ENCODE measurements around the gene RDH8.
A peak's percentile ranks its signal among the peaks of the same experiment; 100 is the strongest.
"Not testable (repeated sequence)": the region's sequence is repeated elsewhere in the genome, so short reads cannot be mapped to it uniquely, and the experiment has no call there.

RDH8 gene

DNA sequence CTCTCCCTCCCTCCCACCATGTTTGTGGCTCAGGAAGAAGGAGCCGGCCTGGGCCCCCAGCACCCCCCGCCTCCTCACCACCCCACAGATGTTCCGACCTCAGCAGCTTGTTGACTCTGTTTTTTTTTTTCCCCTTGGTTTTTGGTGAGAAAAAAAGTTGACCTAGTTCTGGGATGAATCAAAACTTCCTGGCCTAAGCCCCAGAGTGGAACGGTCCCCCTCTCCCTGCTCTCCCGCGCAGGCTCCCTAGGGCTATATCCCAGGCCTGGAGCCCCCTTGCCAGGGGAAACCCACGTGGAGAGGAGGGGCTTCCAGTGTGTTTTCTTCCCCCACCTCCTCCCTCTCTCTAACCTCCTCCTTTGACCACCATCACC lies 7.0 kb upstream of the RDH8 start:
- DNase-seq, result peak; percentile 17 to 29

DNA sequence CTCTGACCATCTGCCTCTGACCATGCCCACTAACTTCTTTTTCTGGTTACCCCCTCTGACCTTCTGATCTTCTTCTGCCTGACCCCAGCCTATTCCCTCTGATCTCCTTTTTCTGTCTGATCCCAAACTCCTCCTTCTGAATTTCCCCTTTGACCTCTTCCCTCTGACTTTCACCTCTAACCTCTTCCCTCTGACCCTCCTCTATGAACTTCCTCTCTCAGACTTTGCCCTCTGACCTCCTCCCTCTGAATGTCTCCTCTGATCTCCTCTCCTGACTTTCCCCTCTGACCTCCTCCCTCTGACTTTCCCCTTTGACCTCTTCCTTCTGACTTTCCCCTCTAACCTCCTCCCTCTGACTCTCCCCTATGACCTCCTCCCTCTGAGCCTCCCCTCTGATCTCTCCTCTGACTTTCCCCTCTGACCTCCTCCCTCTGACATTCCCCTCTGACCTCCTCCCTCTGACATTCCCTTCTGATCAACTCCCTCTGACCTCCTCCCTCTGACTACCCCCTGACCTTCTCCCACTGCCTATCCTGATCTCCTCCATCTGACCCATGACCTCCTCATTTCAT lies 6.4 kb upstream of the RDH8 start:
- no peak for DNase-seq

GRCh38 chr19:10007371-10008183 lies 5.7 kb upstream of the RDH8 start:
- no peak for DNase-seq

DNA sequence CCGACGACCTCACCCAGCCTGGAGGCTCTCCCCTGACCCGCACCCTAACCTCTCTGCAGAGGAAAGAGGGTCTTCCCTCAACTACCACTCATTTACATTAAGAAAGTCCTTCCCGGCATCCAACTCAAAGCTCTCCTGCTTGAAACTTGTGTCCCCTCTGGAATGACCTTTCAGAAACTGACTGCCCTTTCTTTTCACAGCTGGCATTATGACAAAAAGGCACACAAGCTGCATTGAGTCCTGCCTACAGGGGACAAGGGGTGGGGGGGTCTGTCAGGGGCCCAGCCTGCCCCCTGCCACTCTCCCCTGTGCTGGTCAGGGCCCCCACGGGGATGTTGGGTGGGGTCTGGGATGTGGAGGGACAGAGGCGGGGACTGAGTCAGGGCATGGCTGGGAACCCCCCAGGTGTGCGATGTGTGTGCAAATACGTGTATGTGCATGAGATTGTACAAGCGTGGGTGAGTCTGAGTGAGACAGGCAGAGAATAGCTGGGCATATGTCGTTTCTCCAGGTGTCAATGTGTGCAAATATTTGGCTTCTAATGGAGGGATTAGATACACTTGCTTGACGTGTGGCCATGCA lies 5.0 kb upstream of the RDH8 start:
- DNase-seq, result no peak

DNA sequence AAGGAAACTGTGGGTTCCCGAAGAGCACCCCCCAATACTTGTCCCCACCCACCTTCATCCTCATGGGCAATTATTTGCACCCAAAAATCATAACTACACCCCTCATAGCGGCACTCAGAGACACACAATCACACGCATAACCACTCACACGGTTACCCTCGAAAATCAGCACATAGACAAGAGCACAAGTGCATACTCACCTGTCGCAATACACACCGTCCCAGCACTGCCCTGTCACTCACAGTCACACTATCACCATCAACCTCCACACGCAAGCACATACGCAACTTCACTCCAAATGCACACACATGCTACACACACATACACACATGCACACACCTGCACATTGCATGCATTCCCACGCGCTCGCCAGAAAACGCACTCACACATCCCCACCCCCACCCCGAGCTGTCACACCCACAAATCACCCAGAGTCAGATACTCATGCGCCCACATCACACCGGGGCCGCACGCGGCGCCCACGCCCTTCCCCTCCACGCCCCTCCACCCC lies 3.5 kb upstream of the RDH8 start:
- no peak for DNase-seq

- no peak for DNase-seq
These were observed 3.0 kb upstream of the RDH8 start, which contains the start of gene COL5A3 for GRCh38 chr19:10010247-10010691. TSS of gene COL5A3 (minus strand) at chr19:10010504. CDS start at chr19:10010385, 119 bp downstream.

- no peak for DNase-seq
These were observed 2.3 kb upstream of the RDH8 start for GRCh38 chr19:10010939-10011338.

DNA sequence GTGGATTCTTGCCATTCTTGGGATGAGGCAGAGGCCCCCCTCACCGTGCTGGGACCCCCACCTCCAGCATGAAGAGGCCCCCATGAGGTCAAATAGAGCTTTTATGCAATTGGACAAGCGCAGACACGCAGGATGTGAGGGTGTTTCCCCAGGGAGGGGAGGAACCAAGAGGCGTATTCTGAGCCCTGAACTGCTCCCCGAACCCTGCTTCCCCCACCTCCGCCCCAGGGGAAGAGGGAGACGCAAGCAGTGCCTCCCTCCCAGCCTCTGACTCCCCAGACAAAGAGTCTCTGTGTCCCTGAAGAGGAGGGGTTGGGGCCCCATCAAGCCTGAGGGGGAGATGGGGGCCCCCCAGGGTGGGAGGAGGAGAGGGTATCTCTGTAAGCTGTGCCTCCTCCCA lies 1.3 kb upstream of the RDH8 start:
- DNase-seq, result no peak

- no peak for DNase-seq
These were observed 743 bp downstream of the RDH8 start for GRCh38 chr19:10013834-10014618.

- no peak for DNase-seq
These were observed 5.0 kb downstream of the RDH8 start for GRCh38 chr19:10018263-10018662.

GRCh38 chr19:10018786-10019185 lies 5.5 kb downstream of the RDH8 start:
- no peak for DNase-seq

DNA sequence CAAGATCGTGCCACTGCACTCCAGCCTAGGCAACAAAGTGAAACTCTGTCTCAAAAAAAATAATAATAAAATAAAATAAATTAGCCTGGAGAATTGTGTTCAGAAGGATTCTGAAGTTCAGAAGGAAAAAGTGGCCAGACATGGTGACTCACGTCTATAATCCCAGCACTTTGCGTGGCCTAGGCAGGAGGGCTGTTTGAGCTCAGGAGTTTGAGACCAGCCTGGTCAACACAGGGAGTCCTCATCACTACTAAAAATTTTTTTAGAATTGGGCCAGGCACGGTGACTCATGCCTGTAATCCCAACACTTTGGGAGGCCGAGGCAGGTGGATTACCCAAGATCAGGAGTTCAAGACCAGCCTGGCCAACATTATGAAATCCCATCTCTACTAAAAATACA lies 6.0 kb downstream of the RDH8 start:
- no peak for DNase-seq

DNA sequence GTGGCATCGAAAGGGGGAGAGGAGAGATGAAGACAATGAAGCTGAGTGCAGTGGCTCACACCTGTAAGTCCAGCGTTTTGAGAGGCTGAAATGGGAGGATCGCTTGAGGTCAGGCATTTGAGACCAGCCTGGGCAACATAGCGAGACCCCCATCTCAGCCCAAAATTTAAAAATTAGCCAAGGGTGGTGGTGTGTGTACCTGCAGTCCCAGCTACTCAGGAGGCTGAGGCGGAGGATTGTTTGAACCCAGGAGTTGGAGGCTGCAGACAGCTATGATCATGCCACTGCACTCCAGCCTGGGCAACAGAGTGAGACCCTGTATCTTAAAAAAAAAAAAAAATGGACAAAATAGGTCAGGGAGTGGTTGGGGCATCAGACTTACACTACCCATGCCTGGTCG lies 7.6 kb downstream of the RDH8 start:
- DNase-seq, result no peak

- DNase-seq, result no peak
These were observed 8.2 kb downstream of the RDH8 start for GRCh38 chr19:10021446-10021845.

- DNase-seq, result no peak
These were observed 8.6 kb downstream of the RDH8 start for GRCh38 chr19:10021863-10022262.

DNA sequence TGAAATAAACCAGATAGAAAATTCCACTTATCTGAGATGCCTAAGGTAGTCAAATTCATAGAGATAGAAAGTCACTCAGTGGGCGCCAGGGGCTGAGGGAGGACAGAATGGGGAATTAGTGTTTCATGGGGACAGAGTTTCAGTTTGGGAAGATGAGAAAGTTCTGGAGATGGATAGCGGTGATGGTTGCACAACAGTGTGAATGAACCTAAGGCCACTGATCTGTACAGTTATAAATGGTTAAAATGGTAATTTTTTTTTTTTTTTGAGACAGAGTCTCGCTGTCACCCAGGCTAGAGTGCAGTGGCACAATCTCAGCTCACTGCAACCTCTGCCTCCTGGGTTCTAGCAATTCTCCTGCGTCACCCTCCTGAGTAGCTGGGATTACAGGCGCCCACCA lies 9.8 kb downstream of the RDH8 start:
- not testable (repeated sequence) for DNase-seq

GRCh38 chr19:10026744-10027143 lies 13.5 kb downstream of the RDH8 start:
- no peak for DNase-seq

DNA sequence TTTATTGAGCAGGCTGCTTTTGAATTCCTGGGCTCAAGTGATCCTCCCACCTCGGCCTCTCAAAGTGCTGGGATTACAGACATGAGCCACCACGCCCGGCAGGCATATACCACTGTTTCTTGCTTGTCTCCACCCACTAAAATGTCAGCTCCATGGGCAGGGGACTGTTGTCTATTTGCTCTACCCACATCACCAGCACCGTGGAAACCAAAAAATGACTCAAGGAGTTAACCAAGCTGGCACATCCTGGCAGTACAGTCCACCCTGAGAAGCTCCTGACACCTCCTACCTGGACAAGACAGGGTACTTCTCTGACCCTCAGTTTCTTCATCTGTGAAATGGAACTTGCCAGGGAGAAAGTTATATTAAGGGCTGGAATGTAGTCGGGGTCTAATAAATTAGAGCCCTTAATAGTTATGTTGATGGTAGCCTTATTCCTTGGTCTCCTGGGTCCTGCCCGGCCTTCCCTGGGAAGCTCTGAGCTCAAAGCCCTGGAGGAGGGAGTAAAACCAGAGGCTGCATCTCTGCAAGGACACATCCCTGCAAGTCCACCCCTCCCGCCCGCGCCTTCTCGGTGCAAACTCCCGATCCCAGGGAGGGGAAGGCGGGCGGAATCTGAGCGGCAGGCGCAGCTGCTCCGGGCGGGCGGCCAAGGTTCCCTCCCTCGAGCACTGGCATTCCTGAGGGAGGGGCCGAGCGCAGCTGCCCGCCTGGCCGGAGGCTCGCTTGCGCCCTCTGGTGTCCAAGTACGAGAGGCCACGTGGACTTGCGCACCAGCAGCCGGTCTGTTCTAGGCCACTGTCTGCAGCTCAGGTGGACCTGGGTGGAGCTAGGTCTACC lies 14.1 kb downstream of the RDH8 start:
- peak; percentile 92 to 93 for DNase-seq

DNA sequence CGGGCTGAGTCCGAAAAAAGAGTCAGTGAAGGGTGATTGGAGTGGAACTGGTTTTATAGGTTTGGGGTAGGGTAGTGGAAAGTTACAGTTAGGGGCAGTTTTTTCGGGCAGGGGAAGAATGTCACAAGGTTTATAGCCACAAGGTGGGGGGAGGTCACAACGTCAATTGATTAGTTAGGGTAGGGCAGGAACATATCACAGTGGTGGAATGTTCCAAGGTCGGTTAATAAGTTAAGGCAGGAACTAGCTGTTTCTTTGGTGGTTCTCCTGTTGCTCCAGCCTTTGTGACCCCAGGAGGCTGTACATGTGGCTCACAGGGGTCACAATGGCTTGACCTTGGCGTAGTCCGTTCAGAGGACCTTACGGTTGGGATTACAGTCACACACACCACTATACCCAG lies 20.3 kb downstream of the RDH8 start:
- no peak for DNase-seq

DNA sequence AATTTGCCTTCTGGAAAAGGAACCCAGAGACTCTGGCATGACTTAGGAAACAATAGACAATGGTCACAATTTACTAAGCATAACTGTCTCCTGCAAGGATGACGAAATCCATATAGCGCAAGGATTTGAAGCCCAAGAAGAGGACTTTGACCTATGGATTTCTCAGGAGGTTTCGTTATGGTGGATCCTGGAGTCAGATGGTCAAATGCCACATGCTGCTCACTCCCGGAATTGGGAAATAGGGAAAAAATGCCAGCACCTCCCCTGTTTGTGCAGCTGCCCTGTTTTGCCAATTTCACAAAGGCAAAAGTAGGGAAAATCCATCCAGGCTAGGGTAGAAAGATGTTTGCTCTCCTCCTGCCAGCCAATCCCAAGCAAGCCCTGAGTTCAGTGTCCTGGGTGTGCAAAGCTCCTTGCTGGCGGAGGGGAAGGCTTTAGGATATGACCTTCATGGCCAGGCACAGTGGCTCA lies 23.4 kb downstream of the RDH8 start:
- DNase-seq, result no peak

DNA sequence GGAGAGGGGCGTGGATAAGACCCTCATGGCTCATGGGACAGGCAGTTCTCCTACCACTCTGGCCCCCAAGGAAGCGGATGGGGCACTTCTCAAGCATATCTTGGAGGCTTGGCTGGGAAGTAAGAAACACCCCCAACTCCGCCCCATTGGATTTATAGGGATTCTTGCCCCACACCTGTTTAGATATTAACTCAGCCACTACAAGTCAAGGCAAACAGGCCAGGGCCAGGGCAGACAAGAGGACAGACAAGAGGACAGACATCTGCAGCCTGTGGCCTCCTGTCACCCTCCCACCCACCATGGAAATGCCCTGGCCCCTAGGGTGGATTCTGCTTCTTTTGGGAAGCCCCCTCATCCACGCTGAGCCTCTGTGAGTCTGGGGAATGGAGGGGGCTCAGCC lies 24.1 kb downstream of the RDH8 start:
- DNase-seq, result no peak

DNA sequence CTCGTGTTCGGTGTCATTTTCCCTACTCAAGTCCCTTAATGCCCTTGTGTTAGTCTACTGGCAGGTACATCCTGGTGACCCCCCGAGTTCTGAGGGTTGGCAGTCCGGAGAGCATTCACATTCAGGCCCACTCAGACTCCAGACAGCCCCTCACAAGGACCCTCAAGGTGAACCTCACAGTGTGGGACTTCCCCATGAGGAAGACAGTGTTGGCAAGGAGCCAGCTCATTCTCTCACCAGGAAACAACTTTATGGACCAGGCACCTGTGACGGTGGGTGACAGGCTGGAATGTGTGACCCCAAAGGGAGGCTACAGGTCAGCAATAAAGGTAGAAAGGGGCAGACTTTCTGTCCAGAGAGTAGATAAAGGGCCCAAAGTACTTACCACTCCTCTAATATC lies 24.5 kb downstream of the RDH8 start:
- no peak for DNase-seq
